GM19463 (cell line): Measurements from ENCODE around the gene DHRS9.
"Not testable (repeated sequence)": the region's sequence is repeated elsewhere in the genome, so short reads cannot be mapped to it uniquely, and the experiment has no call there.

Source experiments
- ATAC-seq: cut with Tn5 transposase; IDR thresholded peaks from one replicate; pipeline ENCODE4 v1.9.1; 2021; ENCODE audit warnings: mild to moderate bottlenecking, moderate library complexity; ENCODE audit not compliant: unreplicated experiment

The DHRS9 gene

GRCh38 chr2:169069341-169069740 is at the start of gene DHRS9:
Gene DHRS9 (plus strand): TSS chr2:169069563. CDS start chr2:169081582, 12,019 bp downstream.
- ATAC-seq, result no peak

GRCh38 chr2:169023161-169023560 is 46.2 kb upstream of the DHRS9 start:
- ATAC-seq, result no peak

- ATAC-seq, result no peak
Measured at GRCh38 chr2:169026056-169026455, 43.3 kb upstream of the DHRS9 start.

GRCh38 chr2:169027234-169027633 is 42.1 kb upstream of the DHRS9 start:
- no peak for ATAC-seq

- ATAC-seq, result no peak
Measured at GRCh38 chr2:169029341-169029740, 40.0 kb upstream of the DHRS9 start.

GRCh38 chr2:169031202-169031601 is 38.2 kb upstream of the DHRS9 start, which contains the start of gene ABCB11:
Gene ABCB11 (minus strand): TSS chr2:169031324. CDS start chr2:169018125, 13,199 bp downstream.
- no peak for ATAC-seq

- ATAC-seq, result no peak
Measured at GRCh38 chr2:169034256-169034655, 35.1 kb upstream of the DHRS9 start.

GRCh38 chr2:169034984-169035544 is 34.3 kb upstream of the DHRS9 start:
- no peak for ATAC-seq

- no peak for ATAC-seq
Measured at GRCh38 chr2:169035887-169036286, 33.5 kb upstream of the DHRS9 start.

- ATAC-seq, result peak; percentile 63
Measured at GRCh38 chr2:169036736-169037440, 32.5 kb upstream of the DHRS9 start.

GRCh38 chr2:169038338-169038757 is 31.0 kb upstream of the DHRS9 start:
- ATAC-seq, result peak; percentile 70

GRCh38 chr2:169039702-169040101 is 29.7 kb upstream of the DHRS9 start:
- ATAC-seq, result no peak

GRCh38 chr2:169041594-169041993 is 27.8 kb upstream of the DHRS9 start:
- no peak for ATAC-seq

- ATAC-seq, result no peak
Measured at GRCh38 chr2:169042856-169043255, 26.5 kb upstream of the DHRS9 start.

- ATAC-seq, result no peak
Measured at GRCh38 chr2:169046440-169047151, 22.8 kb upstream of the DHRS9 start.

- ATAC-seq, result no peak
Measured at GRCh38 chr2:169047256-169048250, 21.8 kb upstream of the DHRS9 start.

- no peak for ATAC-seq
Measured at GRCh38 chr2:169049142-169049541, 20.2 kb upstream of the DHRS9 start.

- ATAC-seq, result no peak
Measured at GRCh38 chr2:169050476-169051240, 18.7 kb upstream of the DHRS9 start.

- not testable (repeated sequence) for ATAC-seq
Measured at GRCh38 chr2:169054575-169054974, 14.8 kb upstream of the DHRS9 start.

GRCh38 chr2:169064199-169064598 is 5.2 kb upstream of the DHRS9 start:
- ATAC-seq, result not testable (repeated sequence)
